Fibroblast of peridontal ligament (primary cell): ENCODE data around the gene ASAP3.
A peak's percentile ranks its signal among the peaks of the same experiment; 100 is the strongest.

ENCODE experiments used
- DNase-seq: peaks from one replicate; pipeline ENCODE4 v3.0.0-alpha.2; 2010; ENCODE audit errors: extremely low read depth

ASAP3 gene

DNA sequence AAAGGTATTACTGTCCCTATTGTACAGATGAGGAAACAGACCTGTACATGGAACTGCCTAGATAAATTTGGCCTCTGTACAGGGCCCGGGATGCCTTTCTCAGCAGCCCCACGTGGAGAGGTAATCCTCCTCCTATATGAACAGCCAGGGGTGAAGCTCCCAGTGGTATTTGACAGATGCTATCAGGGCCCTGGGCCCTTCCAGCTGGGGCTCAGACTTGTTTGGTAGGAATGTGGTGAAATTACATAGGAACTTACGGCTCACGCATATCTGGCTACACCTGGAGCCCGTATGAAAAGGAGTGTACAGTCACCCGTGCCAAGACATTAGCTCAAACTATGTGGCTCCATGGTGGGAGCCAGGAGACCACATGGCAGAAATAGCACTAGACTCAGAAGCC, 34.7 kb downstream of the ASAP3 start:
- no peak for DNase-seq

DNA sequence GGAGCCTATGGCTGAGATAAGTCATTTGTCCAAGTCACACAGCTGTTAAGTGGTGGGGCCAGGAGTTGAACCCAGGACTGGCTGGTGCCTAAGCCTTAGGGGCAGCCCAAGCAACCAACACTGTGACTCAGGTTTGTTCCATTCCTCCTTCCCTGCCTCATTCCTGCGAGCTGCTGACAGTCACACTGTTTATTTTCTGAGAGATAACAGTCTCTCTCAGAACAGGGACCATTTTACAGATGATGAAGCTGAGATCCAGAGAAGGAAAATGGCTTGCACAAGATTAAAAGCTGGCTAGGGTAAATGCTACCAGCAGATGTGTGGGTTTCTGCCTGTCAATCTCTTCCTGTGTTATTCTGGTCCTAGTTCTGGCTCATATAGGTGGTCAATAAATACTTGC, 35.1 kb downstream of the ASAP3 start:
- DNase-seq, result no peak

DNA sequence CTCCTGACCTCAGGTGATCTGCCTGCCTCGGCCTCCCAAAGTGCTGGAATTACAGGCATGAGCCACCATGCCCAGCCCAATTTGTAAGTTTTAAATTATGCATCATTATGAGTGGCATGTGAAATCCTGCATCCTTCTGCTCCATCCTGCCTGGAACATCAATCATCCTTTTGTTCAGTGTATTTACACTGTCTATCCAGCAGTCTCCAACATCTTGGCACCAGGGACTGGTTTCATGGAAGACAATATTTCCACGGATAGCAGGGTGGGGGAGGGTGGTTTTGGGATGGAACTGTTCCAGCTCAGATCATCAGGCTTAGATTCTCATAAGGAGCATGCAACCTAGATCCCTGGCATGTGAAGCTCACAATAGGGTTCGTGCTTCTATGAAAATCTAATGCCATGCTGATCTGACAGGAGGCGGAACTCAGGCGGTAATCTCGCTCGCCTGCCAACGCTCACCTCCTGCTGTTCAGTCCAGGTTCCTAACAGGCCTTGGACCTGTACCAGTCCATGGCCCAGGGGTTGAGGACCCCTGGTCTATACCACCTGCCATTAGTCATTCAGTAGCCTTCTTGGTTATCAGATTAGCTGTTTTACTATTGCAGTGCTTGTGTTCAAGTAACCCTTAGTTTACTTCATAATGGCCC, 37.2 kb downstream of the ASAP3 start:
- no peak for DNase-seq

DNA sequence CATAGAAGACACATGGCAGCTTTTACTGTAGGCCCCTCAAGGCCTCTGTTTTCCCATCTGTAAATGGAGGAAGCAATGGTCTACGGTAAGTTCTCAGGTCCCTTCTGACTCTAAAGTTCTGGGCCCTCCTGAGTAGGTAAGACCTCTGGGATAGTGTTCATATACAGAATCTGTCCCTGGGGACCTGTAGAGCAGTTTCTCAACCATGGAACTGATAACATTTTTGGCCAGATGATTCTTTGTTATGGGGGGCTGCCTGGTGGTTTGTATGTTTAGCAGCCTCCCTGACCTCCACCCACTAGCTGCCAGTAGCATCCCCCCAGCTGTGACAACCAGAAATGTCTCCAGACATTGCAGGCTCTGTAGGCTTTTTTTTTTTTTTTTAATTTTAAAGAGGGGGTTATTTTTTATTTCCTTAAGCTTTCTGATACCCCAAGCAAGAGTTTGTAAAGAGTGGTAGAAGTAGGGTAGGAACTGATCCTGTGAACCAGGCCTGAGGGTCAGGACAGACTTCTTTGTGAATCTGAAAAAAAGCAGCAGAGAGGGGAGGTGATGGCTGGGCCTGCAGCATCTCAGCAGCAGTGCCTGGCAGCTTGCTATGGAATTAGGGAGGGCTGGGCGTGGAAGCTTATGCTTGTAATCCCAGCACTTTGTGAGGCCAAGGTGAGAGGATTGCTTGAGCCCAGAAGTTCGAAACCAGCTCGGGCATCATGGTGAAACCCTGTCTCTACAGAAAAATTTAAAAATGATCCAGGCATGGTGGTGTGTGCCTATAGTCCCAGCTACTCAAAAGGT, 39.2 kb downstream of the ASAP3 start:
- no peak for DNase-seq

DNA sequence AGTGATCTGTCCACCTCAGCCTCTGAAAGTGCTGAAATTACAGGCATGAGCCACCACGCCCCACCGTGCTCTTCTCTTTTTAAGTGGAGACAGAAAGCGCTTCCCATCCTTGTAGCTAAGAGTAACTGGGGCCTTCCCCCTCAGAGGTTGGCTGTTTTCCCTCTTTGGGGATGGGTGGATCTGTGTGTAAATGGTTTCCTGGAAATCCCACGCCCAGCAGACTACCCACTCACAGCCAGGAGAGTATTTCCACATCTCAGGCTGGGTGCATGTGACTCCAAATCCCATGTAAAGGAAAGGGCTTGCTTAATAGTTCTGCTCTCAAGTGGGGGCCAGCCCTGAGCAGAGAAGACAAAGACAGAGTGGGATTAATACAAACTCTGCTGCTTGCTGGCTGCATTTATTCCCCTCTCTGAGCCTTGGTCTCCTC, 39.9 kb downstream of the ASAP3 start:
- peak; percentile 93 for DNase-seq

DNA sequence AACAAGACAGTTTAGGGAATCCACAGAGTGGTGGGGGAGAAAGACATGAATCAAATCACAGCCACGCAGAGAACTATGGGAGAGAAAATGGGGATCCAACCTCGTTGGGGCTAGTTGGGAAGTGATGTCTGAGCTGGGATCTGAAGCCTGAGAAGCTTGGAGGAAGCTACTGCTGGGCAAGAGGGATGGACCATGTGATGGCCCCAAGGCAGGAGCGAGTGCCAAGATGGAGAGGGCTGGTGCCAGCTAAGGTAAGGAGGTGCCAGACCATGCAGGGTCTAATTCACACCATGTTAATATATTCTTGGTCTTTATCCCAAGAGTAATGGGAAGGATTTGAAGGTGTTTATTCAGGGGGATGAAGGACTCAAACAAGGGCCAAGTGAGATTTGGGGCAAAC, 41.2 kb downstream of the ASAP3 start:
- DNase-seq, result no peak

DNA sequence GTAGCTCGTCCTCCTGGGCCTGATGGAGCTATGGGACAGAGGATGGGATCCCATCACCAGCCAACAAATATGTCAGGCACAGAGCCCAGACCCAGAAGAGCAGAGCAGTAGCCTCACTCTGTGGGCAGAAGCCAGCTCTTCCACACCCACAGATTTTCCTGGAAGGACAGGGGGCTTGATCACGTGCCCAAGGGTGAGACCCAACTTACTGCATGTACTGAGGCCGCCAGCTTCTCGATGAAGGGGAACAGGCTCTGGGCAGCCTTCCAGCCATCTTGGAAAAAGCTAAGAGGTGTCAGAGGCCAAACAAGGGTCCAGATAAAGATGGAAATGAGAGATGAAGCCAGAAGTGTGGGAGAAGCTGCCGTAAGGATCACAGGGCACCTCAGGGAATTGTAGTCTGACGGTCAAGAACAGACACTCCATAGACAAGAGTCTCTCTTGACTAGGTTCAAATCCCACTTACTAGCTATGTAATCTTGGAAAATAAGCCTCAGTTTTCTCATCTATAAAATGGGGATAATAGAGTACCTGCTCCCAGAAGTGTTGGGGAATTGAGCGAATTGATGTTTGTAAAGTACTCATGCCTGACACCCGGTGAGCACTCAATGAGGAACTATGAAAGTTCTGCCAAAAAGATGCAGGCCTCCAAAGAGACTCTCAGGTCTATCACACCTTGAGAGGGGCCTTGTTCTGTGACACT, 42.4 kb downstream of the ASAP3 start:
- DNase-seq, result no peak

DNA sequence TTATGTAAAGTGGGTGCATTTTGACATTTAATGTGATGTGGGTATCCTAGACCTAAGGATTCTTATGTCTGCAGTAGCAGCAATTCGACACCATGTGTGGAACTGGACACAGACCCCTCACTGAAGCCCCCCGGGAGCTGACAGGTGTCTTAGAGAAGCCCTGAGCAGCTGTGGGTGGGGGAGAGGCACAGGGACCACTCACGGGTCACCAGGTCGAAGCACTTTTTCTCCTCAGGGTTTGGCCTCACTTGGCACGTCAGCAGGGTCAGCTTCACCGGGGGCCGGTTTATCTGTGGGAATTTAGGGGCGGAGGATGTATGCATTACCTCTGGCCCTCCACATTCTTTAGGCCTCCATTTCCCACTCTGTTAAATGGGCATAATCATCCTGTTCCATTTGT, 45.4 kb downstream of the ASAP3 start:
- DNase-seq, result no peak

DNA sequence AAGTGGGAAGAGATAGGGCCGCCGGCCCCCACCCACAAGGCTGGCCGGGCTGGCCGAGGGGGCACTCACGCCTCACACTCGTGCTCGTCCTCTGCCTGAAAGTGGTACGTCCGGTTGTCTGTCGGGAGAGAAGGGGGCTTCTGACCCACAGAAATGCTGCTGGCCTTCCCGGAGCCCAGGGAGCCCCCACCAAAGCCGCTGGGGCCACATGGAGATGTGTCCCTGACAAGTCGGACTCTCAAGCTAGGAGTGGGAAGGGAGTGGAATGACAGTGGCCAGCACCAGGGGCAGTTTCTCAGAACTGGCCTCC, 46.7 kb downstream of the ASAP3 start:
- DNase-seq, result no peak

DNA sequence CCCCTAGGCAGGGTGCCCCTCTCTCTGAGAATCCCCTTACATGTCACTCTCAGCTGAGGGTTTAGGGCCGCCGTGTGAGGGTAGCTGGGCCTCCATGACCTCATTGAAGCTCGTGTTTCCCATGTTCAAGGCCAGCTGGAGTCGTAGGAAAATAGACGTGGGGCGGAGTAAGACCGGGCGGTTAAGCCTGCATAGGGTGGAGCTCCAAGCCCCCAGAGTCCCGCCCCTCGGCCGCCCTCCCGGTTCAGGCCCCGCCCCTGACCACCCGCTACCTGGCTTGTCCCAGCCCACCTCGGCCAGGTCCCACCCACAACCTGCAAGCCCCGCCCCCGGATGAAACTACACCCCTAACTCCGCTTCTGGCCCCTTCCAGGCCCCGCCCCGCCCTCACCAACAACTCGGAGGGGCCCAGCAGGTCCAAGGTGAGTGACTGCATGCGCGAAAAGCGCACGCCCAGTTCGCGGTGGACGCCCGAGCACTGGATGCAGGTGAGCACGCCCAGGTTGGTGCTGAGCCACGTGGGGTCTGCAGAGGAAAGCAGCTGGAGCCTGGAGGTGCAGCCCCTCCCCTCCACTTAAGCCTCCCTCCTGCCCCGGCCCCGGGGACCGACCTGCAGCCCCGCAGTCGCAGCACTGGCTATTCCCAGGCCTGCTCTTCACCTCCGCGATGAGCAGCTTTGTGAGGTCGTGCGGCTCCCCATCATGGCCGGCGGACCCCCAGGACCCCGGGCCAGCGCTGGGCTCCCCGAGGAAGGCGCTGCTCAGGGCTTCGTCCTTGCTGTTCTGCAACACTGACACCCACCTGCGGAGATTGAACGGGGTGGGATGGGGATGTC, 47.2 kb downstream of the ASAP3 start:
- DNase-seq, result no peak

DNA sequence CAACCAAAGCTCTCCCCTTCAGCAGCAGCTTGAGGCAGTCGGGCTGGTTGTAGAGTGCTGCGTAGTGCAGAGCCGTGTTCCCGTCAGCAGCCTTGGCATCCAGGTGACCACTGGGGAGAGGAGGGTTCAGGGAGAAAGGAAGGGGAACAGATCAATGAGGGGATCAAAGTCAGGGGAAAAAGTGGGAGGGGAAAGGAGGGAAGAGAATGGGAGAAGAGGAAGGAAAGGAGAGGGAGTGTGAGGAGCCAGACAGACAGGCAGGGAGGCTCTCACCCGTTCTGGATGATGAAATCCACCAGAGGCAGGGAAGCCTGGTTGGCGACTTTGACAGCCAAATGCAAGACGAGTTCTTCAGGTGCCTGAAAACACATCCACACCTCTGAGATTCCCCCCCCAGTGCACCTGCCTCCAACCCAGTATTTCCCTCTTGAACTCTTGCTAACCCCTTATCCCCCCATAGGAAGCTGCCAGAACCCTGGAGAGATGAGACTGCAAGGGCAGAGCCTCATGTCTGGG, 49.7 kb downstream of the ASAP3 start:
- DNase-seq, result no peak

DNA sequence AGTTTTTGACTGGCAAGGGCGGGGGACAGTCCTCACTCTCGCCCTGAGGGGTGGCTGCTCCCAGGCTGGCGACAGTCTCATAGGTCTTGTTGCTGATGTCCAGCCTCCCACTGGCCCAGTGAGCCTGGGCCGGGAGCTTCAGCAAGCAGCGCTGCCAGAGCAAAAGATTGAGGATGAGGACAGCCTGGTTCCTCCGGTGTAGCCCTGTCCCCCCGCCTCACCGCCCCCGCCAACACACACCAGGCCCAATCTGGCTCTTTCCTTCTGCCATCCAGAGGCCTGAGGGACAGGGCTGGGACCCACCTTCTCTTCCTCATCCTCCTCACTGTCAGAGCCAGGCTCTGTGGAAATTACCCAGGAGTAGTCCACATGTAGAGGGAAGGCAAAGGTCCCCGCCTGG, 50.9 kb downstream of the ASAP3 start:
- no peak for DNase-seq

DNA sequence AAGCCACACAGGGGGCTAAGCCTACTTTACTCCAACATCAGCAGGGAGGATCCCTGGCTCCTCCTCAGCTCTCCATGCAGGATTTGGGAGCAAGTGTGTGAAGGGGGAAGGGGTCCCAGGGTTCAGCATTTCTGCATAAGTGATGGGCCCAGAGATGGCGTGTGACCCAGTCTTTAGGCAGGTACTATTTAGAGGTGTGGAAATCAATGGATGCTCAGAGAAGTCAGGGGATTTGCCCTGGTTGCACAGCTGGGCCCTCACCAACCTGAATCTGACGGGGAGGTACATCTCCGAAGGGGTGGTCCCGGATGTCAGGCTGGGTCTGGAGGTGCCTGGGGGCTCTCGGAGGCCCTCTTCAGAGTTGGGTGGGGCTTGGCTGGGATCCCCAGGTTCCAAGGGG, 52.5 kb downstream of the ASAP3 start:
- DNase-seq, result no peak

DNA sequence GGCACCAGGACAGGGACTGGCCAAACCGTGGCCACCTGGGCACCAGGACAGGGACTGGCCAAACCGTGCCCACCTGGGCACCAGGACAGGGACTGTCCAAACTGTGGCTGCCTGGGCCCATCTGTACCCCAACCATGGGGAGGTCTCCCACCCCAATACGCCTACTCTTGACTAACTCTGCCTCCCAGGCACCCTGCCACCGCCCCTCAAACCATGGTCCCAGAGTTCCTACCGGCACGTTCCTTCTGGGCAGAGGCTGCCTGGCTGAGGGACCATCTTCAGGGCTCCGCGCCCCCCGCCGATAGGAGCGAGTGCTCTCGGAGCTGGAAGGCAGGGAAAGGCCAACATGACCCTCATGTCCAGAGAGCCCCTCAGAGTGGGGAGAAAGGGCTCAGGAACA, 53.2 kb downstream of the ASAP3 start:
- DNase-seq, result no peak

DNA sequence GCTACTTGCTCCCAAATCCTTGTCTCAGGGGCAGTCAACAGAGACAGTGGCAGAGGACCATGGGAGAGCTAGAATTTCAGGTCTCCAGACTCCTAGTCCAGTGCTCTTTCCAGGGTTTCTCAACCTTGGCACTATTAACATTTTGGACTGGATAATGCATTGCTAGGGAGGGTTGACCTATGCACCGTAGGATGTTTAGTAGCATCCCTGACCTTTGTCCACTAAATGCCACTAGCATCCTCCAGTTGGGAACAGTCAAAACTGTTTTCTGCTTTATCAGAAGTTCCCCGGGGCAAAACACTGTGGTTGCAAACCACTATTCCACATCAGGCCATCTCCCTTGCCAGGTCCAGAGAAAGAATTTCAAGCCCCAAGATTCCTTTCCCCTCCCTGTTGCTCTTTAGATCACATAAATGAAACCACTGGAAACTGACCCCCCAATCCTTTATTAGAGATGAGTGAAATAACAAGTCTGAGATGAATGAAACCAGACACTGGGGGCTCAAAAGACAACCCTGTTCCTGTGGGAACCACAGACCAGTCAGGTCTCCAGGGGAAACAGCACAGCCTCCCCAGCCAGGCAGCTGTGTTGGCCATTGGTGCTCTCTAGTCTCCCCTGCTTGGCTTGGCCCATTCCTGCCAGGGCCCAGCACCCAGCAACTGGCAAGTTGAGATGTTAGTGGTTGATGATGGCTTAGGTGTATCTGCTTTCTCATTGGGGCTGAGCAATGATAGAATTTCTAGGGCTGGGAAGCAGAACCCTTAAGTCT, 55.7 kb downstream of the ASAP3 start:
- DNase-seq, result no peak

DNA sequence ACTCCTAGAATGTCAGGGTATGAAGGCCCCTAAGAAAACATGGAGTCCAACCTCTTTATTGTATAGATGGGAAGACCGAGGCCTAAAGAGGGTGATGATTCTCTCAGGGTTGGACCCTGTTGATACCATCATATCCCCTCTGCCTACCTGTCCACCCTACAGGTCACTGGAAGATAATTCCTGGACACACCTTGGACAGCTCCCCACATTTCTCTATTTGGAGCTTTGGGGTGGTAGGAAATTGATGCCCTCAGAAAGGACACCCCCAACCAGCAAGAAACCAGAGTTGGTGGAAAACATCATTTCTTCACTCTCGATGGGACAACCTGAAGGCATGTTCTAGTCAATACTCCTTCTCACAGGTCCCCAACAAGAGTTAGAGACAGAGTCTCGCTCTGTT, 56.4 kb downstream of the ASAP3 start:
- no peak for DNase-seq

DNA sequence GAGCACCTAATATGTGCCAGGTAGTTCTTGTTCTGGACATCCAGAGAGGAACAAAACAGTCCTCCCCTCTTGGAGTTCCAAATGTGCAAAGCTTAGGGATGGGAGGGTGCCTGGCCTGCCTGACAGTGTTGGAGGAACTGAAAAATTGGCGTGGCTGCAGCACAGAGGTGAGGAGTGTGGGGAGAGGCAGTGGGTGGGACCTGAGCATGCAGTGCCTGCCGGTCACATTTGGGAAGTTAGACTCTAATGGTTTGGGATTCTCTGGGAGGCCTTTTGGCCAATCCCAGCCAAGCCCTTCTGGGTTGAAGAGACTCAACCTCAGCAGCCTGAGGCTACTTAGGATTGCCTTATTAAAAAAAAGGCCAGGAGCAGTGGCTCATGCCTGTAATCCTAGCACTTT, 57.2 kb downstream of the ASAP3 start:
- no peak for DNase-seq

DNA sequence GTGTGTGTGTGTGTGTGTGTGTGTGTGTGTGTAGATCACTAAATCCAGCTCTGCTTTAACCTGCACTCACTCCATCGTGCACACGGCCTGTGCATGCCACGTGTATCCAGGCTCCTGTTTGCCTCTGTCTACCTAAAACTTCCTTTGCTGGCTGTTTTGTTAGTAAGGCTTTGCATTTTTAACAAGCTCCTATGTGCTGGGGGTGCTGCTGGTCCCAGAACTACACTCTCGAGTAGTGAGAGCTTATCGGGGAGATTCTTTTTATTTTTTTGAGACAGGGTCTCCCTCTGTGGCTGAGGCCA, 58.8 kb downstream of the ASAP3 start:
- DNase-seq, result no peak

DNA sequence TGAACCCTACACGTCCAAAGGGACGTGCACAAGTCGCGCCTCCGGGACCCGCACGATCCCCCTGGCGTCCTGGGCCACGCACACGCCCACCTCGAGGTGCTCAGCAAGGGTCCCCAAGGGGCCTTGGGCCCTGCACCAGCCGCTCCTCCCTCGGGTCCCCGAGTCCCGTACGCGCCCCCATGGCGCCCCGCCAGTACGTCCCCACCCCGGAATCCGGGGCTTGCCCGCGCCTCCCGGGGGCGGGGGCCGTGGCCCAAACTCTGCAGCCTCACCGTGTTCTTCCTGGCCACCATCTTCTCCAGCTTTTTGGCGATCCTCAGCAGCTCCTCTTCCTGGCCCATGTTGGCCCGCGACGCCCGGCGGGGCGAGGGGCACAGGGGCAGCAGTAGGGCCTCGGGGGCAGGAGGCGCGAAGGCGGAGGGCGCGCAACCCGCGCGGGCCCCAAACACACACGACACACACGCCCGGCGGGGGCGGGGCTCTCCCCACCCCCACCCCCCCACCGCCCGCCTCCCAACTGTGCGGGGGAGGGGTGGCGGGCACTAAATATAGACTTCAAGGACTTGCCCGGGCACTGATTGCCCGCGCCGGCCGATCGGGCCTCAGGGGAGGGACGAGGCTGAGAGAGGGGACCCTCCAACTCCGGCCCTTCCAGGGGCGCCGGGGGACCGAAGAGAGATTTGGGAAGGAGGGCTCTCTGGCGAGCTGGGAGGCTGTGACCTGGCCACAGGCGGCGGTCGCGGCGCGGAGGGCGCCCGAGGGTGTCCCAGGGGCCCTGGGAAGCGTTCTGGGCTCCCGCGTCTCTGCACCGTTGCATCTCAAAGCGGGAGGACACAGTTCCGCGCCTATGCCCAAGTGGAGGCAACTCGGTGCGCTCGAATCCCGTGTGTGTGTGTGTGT, 59.4 kb downstream of the ASAP3 start, which contains the start of gene TCEA3:
TSS of gene TCEA3 (minus strand) at position 456 of the 900 bp plus-strand sequence. CDS start at position 341, 115 bp downstream.
- DNase-seq, result peak; percentile 39
